Measurements from ENCODE around the gene CYYR1.

CYYR1 gene

DNA sequence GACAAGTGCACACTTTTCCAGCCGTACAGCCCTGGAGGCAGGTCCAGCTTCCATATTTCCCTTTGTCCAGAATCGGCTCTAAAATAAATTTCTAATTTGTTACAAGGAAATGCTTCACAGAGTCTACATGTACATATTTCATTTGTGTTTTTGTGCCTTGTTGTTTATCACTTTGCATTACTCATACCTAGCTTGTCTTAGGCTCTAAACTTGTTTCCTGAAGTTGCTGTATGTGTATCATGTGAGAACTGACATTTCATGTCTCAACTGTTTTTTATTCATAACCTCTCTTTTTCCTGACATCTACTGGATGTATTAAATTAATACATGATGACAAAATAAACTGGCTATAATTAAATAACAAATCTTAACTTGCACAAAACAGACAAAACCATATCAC, 7.5 kb downstream of the CYYR1 start:
- H3K4me3 ChIP-seq (ENCODE audit: low read length) = no peak overlapping the region
- no peak for TF ChIP-seq ZNF274 (IDR thresholded peaks at IDR 0.05; ENCODE audit: low read depth, low read length)

GRCh38 chr21:26565111-26565510, 8.0 kb downstream of the CYYR1 start:
- H3K4me3 ChIP-seq (ENCODE audit: low read length) = no peak overlapping the region
- TF ChIP-seq ZNF274 (IDR thresholded peaks at IDR 0.05; ENCODE audit: low read depth, low read length) = no peak

DNA sequence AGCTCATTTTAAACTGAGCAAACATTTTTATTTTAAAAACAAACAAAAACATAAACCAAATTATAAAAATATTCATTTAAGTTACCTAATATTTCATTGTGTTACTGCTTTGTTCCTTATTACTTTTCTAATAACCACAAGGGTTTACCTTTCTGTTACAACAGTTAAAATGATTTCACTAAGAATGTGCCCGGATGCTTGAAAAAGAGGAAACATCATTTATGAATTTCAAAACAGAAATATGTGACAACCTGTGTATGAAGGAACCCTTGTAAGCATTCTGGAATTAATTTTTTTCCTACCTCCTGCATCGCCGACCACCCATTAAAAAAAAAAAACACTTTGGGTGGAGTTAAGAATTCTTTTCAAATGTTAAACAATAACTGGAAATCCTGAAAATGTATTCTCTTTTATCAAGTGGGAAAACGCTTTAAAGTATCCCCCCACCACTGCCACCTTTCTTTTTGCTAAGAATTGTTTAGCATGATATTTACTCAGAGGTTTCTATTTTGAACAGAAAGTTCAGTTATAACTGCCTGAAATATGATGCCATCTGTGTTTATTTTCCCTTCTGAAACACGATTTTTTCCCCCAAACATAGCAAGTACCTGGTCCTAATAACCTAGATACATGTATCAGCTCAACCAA, 9.1 kb downstream of the CYYR1 start:
- H3K4me3 ChIP-seq (ENCODE audit: low read length) = no peak overlapping the region
- TF ChIP-seq ZNF274 (IDR thresholded peaks at IDR 0.05; ENCODE audit: low read depth, low read length) = no peak

DNA sequence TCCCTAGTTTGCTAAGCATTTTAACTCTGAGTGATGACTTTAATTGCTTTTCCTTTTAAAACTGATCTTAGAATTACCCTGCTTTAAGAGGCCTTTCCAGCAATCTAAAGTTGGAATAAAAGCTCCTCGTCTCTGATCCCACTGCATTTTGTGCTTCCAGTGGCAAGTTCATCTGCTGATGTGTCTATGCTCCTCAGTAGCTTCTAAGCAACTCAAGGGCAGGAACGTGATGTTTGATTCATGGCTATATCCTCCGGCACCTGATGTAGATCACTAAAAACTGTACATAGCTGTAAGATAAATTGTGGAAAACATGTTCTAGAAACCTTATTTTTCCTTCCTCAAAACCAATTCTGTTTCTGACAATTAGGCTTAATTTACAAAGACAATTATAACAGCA, 12.5 kb downstream of the CYYR1 start:
- H3K4me3 ChIP-seq (ENCODE audit: low read length) = no peak overlapping the region
- TF ChIP-seq ZNF274 (IDR thresholded peaks at IDR 0.05; ENCODE audit: low read depth, low read length) = no peak

GRCh38 chr21:26559099-26559498, 14.0 kb downstream of the CYYR1 start:
- TF ChIP-seq ZNF274 (IDR thresholded peaks at IDR 0.05; ENCODE audit: low read depth, low read length) = no peak
- H3K4me3 ChIP-seq (ENCODE audit: low read length) = no peak overlapping the region

DNA sequence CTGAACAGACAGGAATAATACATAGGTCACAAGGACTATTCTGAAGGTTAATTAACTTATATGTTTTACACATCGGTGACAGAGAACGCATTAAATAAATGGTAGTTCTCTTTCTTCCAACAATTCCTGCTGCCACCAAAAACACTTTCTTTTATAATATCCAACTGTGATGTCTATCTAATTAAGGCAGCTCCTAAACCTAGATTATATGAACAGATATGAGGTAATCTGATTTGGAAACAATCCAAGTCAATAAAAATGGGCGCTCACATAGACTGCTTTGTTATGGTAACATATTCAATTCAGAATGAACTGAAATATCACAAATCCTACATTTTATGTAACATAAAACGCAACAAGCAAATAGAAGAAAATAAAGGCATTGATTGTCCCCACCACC, 16.0 kb downstream of the CYYR1 start:
- H3K4me3 ChIP-seq (ENCODE audit: low read length) = no peak overlapping the region
- TF ChIP-seq ZNF274 (IDR thresholded peaks at IDR 0.05; ENCODE audit: low read depth, low read length) = no peak

DNA sequence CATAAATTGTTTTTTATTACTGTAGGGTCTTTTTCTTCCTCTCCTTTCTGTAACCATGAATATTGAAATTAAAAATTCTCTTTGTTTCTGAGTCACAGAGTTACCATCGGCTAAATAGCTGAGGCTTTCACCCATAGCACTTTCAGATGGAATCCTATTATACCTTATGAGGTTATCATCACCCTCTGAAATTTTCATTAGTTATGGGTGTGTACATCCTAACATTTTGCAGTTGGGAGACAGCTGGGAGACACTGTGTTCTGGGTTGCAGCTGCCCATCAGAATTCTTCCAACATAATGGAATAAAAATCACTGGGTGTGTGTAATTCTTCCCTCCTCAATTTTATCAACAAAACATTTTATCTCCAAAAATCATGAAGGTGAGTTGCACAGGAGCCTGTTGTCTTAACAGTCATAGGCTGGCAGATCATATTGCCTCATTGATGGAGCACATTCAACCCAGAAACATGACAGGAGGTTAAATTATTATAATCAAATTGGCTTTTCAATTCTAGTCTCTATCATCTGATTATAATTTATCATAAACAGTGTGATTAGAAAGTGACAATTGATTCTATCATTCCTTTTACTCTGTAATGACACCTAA, 17.4 kb downstream of the CYYR1 start:
- H3K4me3 ChIP-seq (ENCODE audit: low read length) = no peak overlapping the region
- no peak for TF ChIP-seq ZNF274 (IDR thresholded peaks at IDR 0.05; ENCODE audit: low read depth, low read length)

DNA sequence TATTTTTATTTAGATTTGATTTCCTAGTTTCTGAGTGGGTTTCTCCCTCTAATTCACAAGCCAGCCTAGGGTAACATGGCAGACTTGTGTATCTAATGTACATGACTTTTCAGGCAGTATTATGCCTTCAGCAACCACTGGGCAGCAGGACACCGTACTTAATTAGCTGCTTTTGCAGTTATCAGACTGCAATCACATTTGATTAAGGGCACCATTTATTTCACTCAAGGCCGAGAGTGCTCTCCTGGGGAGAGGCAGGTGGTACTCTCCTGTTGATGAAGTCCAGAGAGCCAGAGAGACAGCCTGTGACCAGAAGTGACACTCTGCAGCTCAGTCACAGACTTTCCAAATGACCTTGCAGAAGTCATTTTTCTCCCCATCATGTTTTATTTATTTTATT, 18.7 kb downstream of the CYYR1 start:
- H3K4me3 ChIP-seq (ENCODE audit: low read length) = no peak overlapping the region
- TF ChIP-seq ZNF274 (IDR thresholded peaks at IDR 0.05; ENCODE audit: low read depth, low read length) = no peak

DNA sequence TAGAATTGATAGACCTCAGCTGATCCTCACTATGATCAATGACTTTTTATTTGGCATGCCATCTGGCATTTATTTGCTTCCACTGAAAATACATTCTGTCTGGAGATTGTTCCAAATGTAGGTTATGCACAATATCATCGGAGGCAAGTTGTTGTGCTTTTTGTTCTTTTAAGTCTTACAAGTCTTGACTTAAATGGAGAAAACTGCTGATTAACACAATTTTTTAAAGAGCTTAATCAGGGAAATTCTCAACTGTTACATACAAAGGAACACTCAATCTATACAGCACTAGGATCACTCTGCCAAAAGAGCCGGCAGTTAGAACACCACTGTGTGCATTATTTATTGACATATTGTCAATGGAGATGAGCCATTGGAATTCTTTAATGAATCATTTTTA, 19.2 kb downstream of the CYYR1 start:
- H3K4me3 ChIP-seq (ENCODE audit: low read length) = no peak overlapping the region
- TF ChIP-seq ZNF274 (IDR thresholded peaks at IDR 0.05; ENCODE audit: low read depth, low read length) = no peak

GRCh38 chr21:26550326-26550725, 22.8 kb downstream of the CYYR1 start:
- H3K4me3 ChIP-seq (ENCODE audit: low read length) = no peak overlapping the region
- TF ChIP-seq ZNF274 (IDR thresholded peaks at IDR 0.05; ENCODE audit: low read depth, low read length) = no peak

- TF ChIP-seq ZNF274 (IDR thresholded peaks at IDR 0.05; ENCODE audit: low read depth, low read length) = no peak
- H3K4me3 ChIP-seq (ENCODE audit: low read length) = no peak overlapping the region
Measured at GRCh38 chr21:26546446-26547097, 26.5 kb downstream of the CYYR1 start.

DNA sequence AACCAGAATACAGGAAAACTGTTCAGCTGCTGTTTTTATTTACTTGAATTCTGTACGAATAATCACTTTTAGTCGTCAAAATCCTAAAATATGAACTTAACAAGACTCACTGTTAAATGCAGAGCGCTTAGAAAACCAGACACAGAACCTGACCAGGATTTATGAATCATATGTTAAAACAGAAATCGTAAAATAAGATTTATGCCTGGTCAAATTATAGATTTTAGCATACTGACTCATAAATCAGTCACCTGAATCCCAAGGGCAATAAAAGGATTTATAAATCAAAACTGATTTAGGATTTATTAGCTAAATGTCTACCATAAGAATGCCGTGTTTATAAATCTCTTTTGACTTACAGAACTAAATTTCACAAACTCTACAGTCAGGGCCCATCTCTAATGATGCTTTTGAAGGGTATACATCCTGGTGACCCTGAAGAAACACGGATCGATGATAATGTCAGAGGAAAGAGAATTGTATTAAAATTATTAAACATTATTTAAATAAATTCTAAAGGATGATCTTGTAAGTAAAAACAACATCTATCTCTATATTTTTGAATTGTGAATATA, 28.8 kb downstream of the CYYR1 start:
- TF ChIP-seq ZNF274 (IDR thresholded peaks at IDR 0.05; ENCODE audit: low read depth, low read length) = no peak
- no peak overlapping the region for H3K4me3 ChIP-seq (ENCODE audit: low read length)

- TF ChIP-seq ZNF274 (IDR thresholded peaks at IDR 0.05; ENCODE audit: low read depth, low read length) = no peak
- no peak overlapping the region for H3K4me3 ChIP-seq (ENCODE audit: low read length)
Measured at GRCh38 chr21:26540651-26541050, 32.4 kb downstream of the CYYR1 start.

DNA sequence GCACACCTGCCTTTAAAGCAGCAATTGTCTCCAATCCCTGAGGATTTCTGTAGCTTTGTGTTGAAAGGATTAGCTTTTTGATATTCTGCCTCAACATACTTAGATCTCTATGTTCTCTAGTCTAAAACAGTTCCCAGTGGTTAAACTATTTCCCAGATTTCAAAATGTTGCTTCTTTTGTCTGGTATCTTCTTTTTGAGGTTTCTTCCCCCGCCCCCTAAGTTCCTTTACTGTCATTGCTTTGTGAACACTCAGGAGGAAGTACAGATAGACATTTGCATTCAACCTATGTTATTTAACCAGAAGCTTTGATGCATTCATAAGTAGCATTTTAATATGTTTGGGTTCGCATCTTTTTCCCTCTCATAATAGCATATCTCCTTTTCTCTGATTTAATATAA, 33.5 kb downstream of the CYYR1 start:
- no peak for TF ChIP-seq ZNF274 (IDR thresholded peaks at IDR 0.05; ENCODE audit: low read depth, low read length)
- no peak overlapping the region for H3K4me3 ChIP-seq (ENCODE audit: low read length)

DNA sequence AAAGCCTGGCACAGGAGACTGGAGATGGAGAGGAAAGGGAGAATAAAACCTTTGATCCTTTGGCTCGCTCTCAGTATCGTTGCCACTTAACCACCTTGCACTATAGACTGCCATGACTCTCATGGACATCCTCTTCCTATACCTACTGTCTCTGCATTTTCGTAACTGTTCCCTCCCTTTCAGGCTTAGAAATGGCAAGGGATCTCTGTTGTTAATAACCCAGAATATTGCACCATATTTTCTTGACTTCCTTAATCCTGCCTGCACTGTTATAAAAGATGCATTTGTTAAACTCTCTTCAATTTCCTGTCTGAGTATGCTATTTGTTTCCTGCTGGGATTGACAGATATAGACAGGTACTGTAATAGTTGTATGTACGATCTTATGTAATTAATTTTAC, 38.6 kb downstream of the CYYR1 start:
- no peak overlapping the region for H3K4me3 ChIP-seq (ENCODE audit: low read length)
- no peak for TF ChIP-seq ZNF274 (IDR thresholded peaks at IDR 0.05; ENCODE audit: low read depth, low read length)

Data from GM08714 (cell line).